H9 (cell line): Measurements from ENCODE around the gene TESK1. TPM values are rescaled to one million over a fixed set of nuclear protein-coding genes. Genes with fewer than 3 reads are reported as not detected.

Experiments used
- DNase-seq: peaks from one replicate; pipeline ENCODE4 v3.0.0-alpha.2; 2017
- H2AFZ ChIP-seq: one replicate; pipeline ENCODE4 v1.6.1; 2013; ENCODE audit warnings: mild to moderate bottlenecking, low read length, control low read depth, moderate library complexity
- H2AK5ac ChIP-seq: 2 replicates; pipeline ENCODE4 v1.6.1; 2013; ENCODE audit warnings: low read length, control low read depth, mixed read lengths; ENCODE audit not compliant: insufficient read length
- H2BK120ac ChIP-seq: one replicate; pipeline ENCODE4 v1.6.1; 2013; ENCODE audit warnings: low read depth, mild to moderate bottlenecking, low read length, control low read depth, inconsistent platforms; ENCODE audit not compliant: poor library complexity, severe bottlenecking
- H2BK12ac ChIP-seq: 2 replicates; pipeline ENCODE4 v1.6.1; 2013; ENCODE audit warnings: low read length, control low read depth, mixed read lengths, low read depth; ENCODE audit not compliant: insufficient read length
- H2BK15ac ChIP-seq: 2 replicates; pipeline ENCODE4 v1.6.1; 2013; ENCODE audit warnings: low read depth, low read length, control low read depth
- H2BK20ac ChIP-seq: one replicate; pipeline ENCODE4 v1.6.1; 2013; ENCODE audit warnings: low read depth, mild to moderate bottlenecking, low read length, control low read depth, inconsistent platforms; ENCODE audit not compliant: poor library complexity, severe bottlenecking
- H2BK5ac ChIP-seq: 2 replicates; pipeline ENCODE4 v1.6.1; 2013; ENCODE audit warnings: low read length, control low read depth, mixed read lengths; ENCODE audit not compliant: insufficient read length
- H3K14ac ChIP-seq: 2 replicates; pipeline ENCODE4 v1.6.1; 2013; ENCODE audit warnings: low read length, control low read depth; ENCODE audit not compliant: insufficient read depth
- H3K18ac ChIP-seq: 2 replicates; pipeline ENCODE4 v1.6.1; 2013; ENCODE audit warnings: low read depth, mild to moderate bottlenecking, mixed read lengths, low read length, control low read depth; ENCODE audit not compliant: insufficient read length
- H3K23ac ChIP-seq: 2 replicates; pipeline ENCODE4 v1.6.1; 2013; ENCODE audit warnings: low read length, control low read depth, mixed read lengths, low read depth; ENCODE audit not compliant: insufficient read length
- H3K23me2 ChIP-seq: 2 replicates; pipeline ENCODE4 v1.6.1; 2013; ENCODE audit warnings: low read depth, mild to moderate bottlenecking, mixed read lengths, low read length, control low read depth; ENCODE audit not compliant: insufficient read length, poor library complexity, severe bottlenecking
- H3K27ac ChIP-seq: 2 replicates; pipeline ENCODE4 v1.5.1; 2013; ENCODE audit warnings: low read length, control low read depth, mixed read lengths, low read depth; ENCODE audit not compliant: insufficient read length
- H3K27me3 ChIP-seq: 2 replicates; pipeline ENCODE4 v1.6.1; 2013; ENCODE audit warnings: low read length, control low read depth, inconsistent platforms; ENCODE audit not compliant: insufficient read depth
- H3K4ac ChIP-seq: 2 replicates; pipeline ENCODE4 v1.6.1; 2013; ENCODE audit warnings: low read depth, mild to moderate bottlenecking, control low read depth, inconsistent platforms, low read length, moderate library complexity
- H3K4me1 ChIP-seq: 2 replicates; pipeline ENCODE4 v1.6.1; 2013; ENCODE audit warnings: low read length, control low read depth, inconsistent platforms; ENCODE audit not compliant: insufficient read depth
- H3K4me2 ChIP-seq: 2 replicates; pipeline ENCODE4 v1.6.1; 2013; ENCODE audit warnings: low read length, control low read depth, mixed read lengths; ENCODE audit not compliant: insufficient read length, insufficient read depth
- H3K56ac ChIP-seq: 2 replicates; pipeline ENCODE4 v1.6.1; 2013; ENCODE audit warnings: low read depth, mild to moderate bottlenecking, mixed read lengths, low read length, control low read depth; ENCODE audit not compliant: insufficient read length
- H3K79me1 ChIP-seq: 2 replicates; pipeline ENCODE4 v1.6.1; 2013; ENCODE audit warnings: low read depth, mild to moderate bottlenecking, moderate library complexity, low read length, control low read depth, inconsistent platforms; ENCODE audit not compliant: insufficient read depth, poor library complexity, severe bottlenecking
- H3K79me2 ChIP-seq: 2 replicates; pipeline ENCODE4 v1.6.1; 2013; ENCODE audit warnings: low read length, control low read depth, inconsistent platforms; ENCODE audit not compliant: insufficient read depth
- H3K9ac ChIP-seq: 2 replicates; pipeline ENCODE4 v1.6.1; 2013; ENCODE audit warnings: low read length, control low read depth, mixed read lengths; ENCODE audit not compliant: insufficient read length; ENCODE audit errors: extremely low read depth
- H3K9me3 ChIP-seq: one replicate; pipeline ENCODE4 v1.6.1; 2013; ENCODE audit warnings: low read depth, low read length, inconsistent platforms; ENCODE audit not compliant: control insufficient read depth
- H3T11ph ChIP-seq: one replicate; pipeline ENCODE4 v1.6.1; 2013; ENCODE audit warnings: mild to moderate bottlenecking, low read length, control low read depth, inconsistent platforms
- H4K20me1 ChIP-seq: one replicate; pipeline ENCODE4 v1.6.1; 2013; ENCODE audit not compliant: control insufficient read depth, insufficient read length, insufficient read depth
- H4K5ac ChIP-seq: 2 replicates; pipeline ENCODE4 v1.6.1; 2013; ENCODE audit warnings: low read depth, mild to moderate bottlenecking, mixed read lengths, low read length, control low read depth; ENCODE audit not compliant: insufficient read length
- H4K8ac ChIP-seq: replicated peaks from 2 replicates; pipeline ENCODE4 v1.6.1; 2013; ENCODE audit warnings: low read length, control low read depth, mixed read lengths, low read depth; ENCODE audit not compliant: insufficient read length
- H4K91ac ChIP-seq: 2 replicates; pipeline ENCODE4 v1.6.1; 2013; ENCODE audit warnings: low read depth, mild to moderate bottlenecking, moderate library complexity, mixed read lengths, low read length, control low read depth; ENCODE audit not compliant: insufficient read length
- H3K27ac Mint-ChIP-seq, 3 experiments: 2 replicates in 2 of 3; 3 replicates in 1 of 3; pipeline ENCODE4 v1.8.0; 2020 to 2021; ENCODE audit warnings: mixed read lengths in 3 of 3, mild to moderate bottlenecking in 1 of 3, moderate library complexity in 1 of 3
- H3K27me3 Mint-ChIP-seq: 2 replicates; pipeline ENCODE4 v1.8.0; 2021; ENCODE audit warnings: low read depth, mild to moderate bottlenecking, moderate library complexity, mixed read lengths
- H3K36me3 Mint-ChIP-seq, 3 experiments: 2 replicates in 2 of 3; 3 replicates in 1 of 3; pipeline ENCODE4 v1.8.0; 2020 to 2021; ENCODE audit warnings: low read depth in 3 of 3, mixed read lengths in 3 of 3; ENCODE audit not compliant: insufficient read depth in 1 of 3
- H3K4me1 Mint-ChIP-seq, 2 experiments: 2 replicates each; pipeline ENCODE4 v1.8.0; 2020; ENCODE audit warnings: mixed read lengths in 2 of 2
- H3K4me3 Mint-ChIP-seq, 2 experiments: 2 replicates in 1 of 2; 3 replicates in 1 of 2; pipeline ENCODE4 v1.8.0; 2020 to 2021; ENCODE audit warnings: mild to moderate bottlenecking in 2 of 2, mixed read lengths in 2 of 2, moderate library complexity in 1 of 2
- H3K9me3 Mint-ChIP-seq, 2 experiments: 2 replicates in 1 of 2; 3 replicates in 1 of 2; pipeline ENCODE4 v1.8.0; 2020; ENCODE audit warnings: mild to moderate bottlenecking in 2 of 2, mixed read lengths in 2 of 2, moderate library complexity in 1 of 2
- CTCF ChIP-seq: fragments of 200-600 bp; sonication (generic); conservative IDR thresholded peaks from 3 replicates; pipeline ENCODE4 v1.8.0; 2021; ENCODE audit warnings: antibody characterized with exemption, mild to moderate bottlenecking
- WGBS: extraction: QIAGEN DNeasy Blood & Tissue Kit; methylation state at CpG from one replicate; pipeline ENCODE4 v1.1.7; 2013; ENCODE audit warnings: missing lambda C conversion rate, low lambda C conversion rate, mixed read lengths; ENCODE audit not compliant: insufficient read length; ENCODE audit errors: extremely low coverage; 5-methylcytosine and 5-hydroxymethylcytosine counted together
- total RNA-seq: library from RNA; stranded (reverse); gene quantifications from 2 replicates; pipeline ENCODE4 v1.2.1, GENCODE V29; 2021

The TESK1 gene
- total RNA-seq, 1 experiment from 2014 or later: 28.6 TPM

GRCh38 chr9:35628389-35628991, 23.4 kb downstream of the TESK1 start:
- H3K27me3 Mint-ChIP-seq: no peaks in the 10 kb centered on the region; the same call in 1 of the 2 replicates
- H3K27ac ChIP-seq: no peak overlapping the region
- H3K4ac ChIP-seq: no peak overlapping the region
- H3K27ac Mint-ChIP-seq: no peak overlapping the region; a peak in 1 of 7 replicates
- H2BK12ac ChIP-seq: no peak overlapping the region
- no peaks in the 10 kb centered on the region for H3K79me2 ChIP-seq
- no CpG with 5 or more reads among the region's 6 CpGs for WGBS
- H3K23me2 ChIP-seq: no peaks in the 10 kb centered on the region
- no peak overlapping the region for H2AFZ ChIP-seq
- DNase-seq: no peak
- H3K36me3 Mint-ChIP-seq: no peaks in the 10 kb centered on the region
- no peaks in the 10 kb centered on the region for H3K79me1 ChIP-seq
- no peak overlapping the region for H4K91ac ChIP-seq
- no peak overlapping the region for H3K4me2 ChIP-seq
- H2BK20ac ChIP-seq: no peak overlapping the region
- H2AK5ac ChIP-seq: no peak overlapping the region
- no peaks in the 10 kb centered on the region for H4K20me1 ChIP-seq
- H3K56ac ChIP-seq: no peak overlapping the region
- no peak overlapping the region for H2BK15ac ChIP-seq
- H3K4me3 Mint-ChIP-seq: no peak overlapping the region
- no peak overlapping the region for H3K14ac ChIP-seq
- no peak overlapping the region for H4K8ac ChIP-seq
- no peak overlapping the region for H2BK5ac ChIP-seq
- no peak overlapping the region for H3K23ac ChIP-seq
- H3K4me1 ChIP-seq: no peaks in the 10 kb centered on the region
- no peak for TF ChIP-seq CTCF
- H3K18ac ChIP-seq: no peak overlapping the region
- no peak overlapping the region for H3T11ph ChIP-seq
- no peak overlapping the region for H2BK120ac ChIP-seq
- no peaks in the 10 kb centered on the region for H3K27me3 ChIP-seq
- no peaks in the 10 kb centered on the region for H3K9me3 Mint-ChIP-seq
- no peak overlapping the region for H4K5ac ChIP-seq
- no peaks in the 10 kb centered on the region for H3K9me3 ChIP-seq
- H3K4me1 Mint-ChIP-seq: no peaks in the 10 kb centered on the region
- no peak overlapping the region for H3K9ac ChIP-seq
